OCI-LY3 (cell line): ENCODE results near the gene EMX2.

Experiments
- CTCF ChIP-seq: fragments of 200-600, 300-600 bp; sonication (generic); IDR thresholded peaks from 2 replicates; pipeline ENCODE4 v1.5.1; 2014; ENCODE audit warnings: antibody characterized with exemption, low read length, low read depth
- EZH2phosphoT487 ChIP-seq: fragments of 200-600 bp; shearing (Covaris generic); IDR thresholded peaks from 2 replicates; pipeline ENCODE4 v1.6.1; 2018; ENCODE audit warnings: antibody characterized with exemption, mixed run types, low read depth

- TF ChIP-seq CTCF (no peak), EZH2phosphoT487 (no peak)
Measured at GRCh38 chr10:117504562-117504961, 38.0 kb upstream of the EMX2 start.
